Skeletal muscle cell (primary cell): ENCODE results near the gene ADAM22.

Experiments used
- DNase-seq: peaks from one replicate; pipeline ENCODE4 v3.0.0-alpha.2; 2010; ENCODE audit warnings: low read depth
- H3K4me3 ChIP-seq: 2 replicates; pipeline ENCODE4 v1.5.1; 2011; ENCODE audit warnings: low read depth, mild to moderate bottlenecking, control low read depth, low read length, moderate library complexity

The ADAM22 gene

DNA sequence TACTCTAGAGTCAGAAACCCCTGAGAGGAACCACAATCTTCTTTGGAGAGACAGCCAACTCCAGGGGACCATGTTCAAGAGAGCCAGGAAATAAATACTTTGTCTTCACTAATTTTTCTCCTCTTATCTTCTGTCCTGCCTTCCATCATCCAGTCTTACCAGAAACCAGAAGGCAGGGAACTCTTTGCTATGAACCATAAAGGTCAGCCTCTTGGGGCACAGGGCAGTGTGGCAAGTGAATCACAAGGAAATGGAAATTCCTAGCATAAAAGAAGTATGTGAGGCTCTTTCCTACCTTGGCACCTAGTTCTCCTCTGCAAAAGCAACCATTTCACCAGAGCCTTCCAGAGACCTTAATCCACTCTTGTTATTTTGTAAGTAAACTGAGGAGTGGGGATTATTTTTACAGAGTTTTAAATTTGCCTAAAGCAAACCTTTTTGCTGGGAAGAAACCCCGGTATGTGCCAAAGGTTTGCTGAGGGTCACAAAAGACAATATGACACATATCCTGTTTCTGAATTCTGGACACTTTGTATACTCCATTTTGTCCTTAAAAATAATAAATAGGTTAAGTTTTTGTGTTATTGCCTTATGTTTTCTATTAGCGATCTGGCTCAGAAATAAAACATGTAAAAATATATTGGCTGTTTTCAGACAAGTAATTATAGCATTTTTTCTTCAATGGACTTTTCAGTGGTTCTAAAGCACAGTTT, 87.1 kb downstream of the ADAM22 start:
- no peak overlapping the region for H3K4me3 ChIP-seq
- DNase-seq, result no peak

DNA sequence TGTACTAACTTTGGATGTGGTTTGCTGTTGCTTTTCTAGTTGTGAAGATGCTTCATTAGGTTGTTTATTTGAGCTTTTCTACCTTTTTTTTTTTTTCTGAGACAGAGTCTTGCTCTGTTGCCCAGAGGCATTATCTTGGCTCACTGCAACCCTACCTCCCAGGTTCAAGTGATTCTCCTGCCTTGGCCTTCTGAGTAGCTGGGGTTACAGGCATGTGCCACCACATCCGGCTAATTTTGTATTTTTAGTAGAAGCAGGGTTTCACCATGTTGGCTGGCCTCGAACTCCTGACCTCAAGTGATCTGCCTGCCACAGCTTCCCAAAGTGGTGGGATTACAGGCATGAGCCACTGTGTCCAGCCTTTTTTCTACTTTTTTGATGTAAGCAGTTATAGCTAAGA, 93.7 kb downstream of the ADAM22 start:
- H3K4me3 ChIP-seq, result no peak overlapping the region
- DNase-seq, result no peak

DNA sequence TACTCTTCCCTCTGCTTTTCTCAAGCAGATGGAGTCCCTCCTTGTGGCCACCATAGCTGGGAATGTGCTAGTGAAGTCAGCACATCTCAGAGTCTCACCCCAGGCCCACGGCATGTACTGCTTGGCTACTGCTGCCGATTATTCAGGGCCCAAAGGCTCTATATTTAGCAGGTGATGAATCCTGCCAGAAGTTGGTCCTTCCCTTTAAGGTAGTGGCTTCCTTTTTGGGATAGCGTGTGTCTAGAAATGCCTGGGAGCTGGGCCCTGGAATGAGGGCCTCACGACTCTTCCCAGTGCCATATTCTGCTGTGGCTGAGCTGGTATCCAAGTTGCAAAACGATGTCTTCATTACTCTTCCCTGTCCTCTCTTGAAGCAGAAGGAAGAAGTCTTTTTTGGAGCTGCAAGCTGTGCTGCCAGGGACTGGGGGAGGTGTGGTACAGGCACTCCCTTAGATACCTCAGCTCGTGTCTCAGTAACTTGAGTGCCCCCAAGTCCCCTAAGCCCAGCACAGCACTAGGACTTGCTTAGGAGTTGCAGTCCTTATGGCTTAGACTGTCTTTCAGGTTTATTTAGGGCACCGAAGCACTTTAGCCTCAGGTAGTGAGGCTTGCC, 100.1 kb downstream of the ADAM22 start:
- no peak for DNase-seq
- no peak overlapping the region for H3K4me3 ChIP-seq

DNA sequence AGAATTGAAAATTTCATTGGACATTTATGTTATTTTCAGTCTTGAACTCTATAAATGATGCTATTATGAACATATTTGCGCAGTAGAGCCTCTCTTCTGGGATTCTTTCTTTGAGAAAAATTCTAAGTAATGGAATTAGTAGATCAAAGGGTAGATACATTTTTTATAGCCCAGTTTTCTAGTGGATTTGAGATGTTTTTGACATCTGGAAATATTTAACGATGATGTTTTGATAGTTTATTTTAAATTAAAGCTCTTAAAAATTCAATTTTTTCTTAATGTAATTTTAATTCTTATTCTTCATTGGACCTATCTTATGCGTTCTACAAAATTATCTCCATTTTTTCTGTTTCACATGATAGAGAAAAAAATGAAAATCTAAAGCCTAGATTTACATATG, 103.0 kb downstream of the ADAM22 start:
- no peak for DNase-seq
- H3K4me3 ChIP-seq, result no peak overlapping the region

DNA sequence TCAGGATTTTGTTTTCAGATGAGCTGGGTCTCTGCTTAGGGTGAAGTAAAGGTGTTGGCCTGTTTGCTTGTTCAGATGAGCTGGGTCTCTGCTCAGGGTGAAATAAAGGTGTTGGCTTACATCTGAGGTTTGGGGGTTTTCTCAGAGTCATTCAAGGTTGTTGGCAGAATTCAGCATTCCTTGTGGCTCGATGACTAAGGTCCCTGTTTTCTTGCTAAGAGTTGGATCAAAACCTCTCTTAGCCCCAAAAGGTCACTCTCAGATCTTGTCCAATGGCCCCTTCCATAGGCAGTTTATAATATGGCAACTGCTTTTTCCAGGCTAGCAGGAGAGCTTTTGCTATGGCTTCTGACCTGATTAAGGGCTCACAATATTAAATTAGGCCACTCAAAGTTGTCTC, 106.6 kb downstream of the ADAM22 start:
- peak; percentile 4 for DNase-seq
- H3K4me3 ChIP-seq, result no peak overlapping the region

DNA sequence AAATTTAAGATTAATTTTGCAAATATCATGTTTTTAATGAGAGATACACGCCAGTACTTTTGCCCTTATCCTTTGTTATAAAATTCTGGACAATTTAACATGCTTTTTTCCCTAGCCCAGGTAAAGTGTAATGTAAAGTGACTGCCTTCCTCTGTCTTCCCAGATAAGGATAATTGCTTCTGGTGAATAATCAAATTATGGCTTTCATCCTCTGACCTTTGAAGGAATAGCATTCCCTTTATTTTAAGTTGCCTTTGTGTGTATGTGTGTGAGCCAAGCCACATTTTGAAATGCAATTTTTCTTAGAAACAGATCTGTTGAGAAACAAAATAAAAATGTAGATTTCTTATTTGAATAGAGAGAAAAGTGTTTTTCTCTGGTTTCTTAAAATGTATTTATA, 107.5 kb downstream of the ADAM22 start:
- H3K4me3 ChIP-seq, result no peak overlapping the region
- DNase-seq, result no peak

DNA sequence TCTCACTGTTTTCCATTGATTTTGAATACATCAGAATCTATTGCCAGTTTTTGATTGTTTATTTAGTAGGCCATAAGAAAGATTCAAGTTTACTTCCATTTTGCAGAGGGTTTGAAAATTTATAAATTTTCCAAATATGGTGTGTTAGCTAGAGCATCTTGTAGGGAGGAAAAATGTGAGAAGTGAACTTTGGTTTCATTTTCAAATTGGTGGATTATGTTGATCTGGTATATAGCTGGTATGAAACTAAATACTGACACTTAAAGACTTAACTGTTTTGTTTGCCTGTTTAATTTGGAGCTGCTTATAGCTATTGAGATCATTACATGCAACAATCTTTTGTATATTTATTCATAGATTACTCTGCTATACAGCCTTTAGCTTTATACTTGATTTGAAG, 108.1 kb downstream of the ADAM22 start:
- H3K4me3 ChIP-seq, result no peak overlapping the region
- DNase-seq, result no peak

DNA sequence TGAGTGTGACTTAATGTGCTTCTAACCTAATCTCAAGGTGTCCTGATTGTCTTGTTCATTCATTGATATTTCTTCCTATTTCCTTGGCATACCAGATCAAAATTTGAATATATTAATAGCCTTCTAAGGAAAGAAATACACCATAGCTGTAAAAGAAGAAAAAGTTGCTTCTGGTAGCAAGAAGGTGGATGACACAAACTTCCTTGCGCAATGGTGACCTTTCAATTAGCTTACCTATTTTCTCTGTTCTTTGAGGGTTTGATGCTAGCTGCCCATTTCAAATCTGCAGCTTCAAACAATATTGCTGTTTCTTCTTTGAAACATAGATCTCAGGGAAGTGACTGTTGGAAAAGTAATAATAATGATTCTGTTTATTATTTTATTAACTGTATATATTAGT, 108.8 kb downstream of the ADAM22 start:
- no peak for DNase-seq
- H3K4me3 ChIP-seq, result no peak overlapping the region

DNA sequence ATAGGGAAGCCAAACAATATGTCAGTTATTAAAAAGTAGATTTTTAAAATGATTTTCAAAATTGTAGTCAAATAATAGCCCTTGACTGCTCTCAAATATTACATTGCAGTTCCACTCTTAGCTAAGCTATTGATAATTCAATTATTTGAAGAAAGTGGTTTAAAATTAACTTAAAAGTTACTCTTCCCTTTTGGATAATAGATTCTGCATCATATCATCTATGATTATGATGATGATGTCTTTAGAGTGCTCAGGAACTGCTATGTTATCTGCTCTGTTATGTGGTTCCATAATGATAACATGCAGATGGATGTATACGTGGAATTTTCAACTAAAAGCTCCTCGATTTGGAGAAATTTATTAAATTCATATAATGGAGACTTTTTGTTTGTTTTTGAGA, 110.0 kb downstream of the ADAM22 start:
- H3K4me3 ChIP-seq, result no peak overlapping the region
- DNase-seq, result no peak

DNA sequence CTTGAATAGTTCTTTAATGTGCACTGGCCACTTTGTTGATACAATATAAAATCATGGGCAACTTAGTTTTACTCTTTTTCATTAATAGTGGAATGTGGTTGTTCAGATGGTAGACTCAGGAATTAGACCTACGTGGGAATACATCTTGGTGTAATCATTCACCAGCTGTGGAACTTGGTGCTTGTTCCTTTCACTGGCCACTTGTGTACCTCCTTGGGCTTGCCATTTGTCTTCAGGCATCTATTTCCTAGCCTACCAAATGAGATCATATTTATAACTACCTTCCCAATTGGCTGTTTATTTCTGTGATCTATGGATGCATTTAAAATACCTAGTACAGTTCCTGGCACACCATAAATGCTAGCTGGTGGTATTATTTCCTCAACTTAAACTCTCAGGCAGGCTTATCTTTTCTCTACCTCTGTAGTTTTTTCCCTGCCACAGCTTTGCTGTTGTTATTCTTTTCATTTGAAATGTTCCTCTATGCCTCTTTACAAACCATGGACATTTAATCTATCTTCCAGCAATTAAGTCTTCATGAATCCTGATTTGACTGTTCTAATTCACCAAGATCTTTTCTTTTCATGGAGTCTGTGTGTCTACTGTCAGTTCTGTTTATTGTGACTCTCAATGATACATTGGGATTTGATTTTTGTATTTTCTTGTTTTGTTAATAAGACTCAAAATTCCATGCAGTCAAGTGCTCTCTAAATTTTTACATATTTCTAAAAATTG, 113.0 kb downstream of the ADAM22 start:
- no peak overlapping the region for H3K4me3 ChIP-seq
- no peak for DNase-seq

DNA sequence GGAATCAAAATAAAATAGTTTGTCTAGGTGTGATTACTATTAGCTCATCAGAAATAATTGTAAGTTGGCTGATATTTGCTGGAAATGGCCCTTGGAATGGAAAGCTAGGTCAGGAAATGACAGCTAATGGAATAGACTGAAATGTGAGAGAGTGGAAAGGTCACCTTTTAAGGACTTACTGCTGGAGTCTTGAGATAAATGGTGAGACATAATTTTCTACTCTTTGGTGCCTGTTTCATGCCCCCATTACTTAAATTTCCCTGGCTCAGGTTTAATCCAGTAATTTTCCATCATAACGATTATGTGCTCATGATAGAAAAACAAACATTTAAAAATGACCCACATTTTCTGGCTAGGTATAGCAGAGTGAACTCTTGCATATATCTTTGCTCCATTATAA, 123.6 kb downstream of the ADAM22 start:
- no peak for DNase-seq
- no peak overlapping the region for H3K4me3 ChIP-seq

DNA sequence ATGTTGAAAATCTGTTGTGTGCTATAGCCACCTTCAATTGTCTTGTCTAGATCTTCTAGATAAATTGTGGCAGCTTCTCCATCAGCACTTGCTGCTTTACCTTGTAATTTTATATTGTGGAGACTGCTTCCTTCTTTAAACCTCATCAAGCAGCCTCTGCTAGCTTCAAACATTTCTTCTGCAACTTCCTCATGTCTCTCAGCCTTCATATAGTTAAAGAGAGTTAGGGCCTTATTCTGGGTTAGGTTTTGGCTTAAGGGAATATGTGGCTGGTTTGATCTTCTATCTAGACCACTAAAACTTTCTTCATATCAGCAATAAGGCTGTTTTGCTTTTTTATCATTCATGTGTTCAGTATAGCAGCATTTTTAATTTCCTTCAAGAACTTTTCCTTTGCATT, 128.2 kb downstream of the ADAM22 start:
- H3K4me3 ChIP-seq, result no peak overlapping the region
- no peak for DNase-seq

DNA sequence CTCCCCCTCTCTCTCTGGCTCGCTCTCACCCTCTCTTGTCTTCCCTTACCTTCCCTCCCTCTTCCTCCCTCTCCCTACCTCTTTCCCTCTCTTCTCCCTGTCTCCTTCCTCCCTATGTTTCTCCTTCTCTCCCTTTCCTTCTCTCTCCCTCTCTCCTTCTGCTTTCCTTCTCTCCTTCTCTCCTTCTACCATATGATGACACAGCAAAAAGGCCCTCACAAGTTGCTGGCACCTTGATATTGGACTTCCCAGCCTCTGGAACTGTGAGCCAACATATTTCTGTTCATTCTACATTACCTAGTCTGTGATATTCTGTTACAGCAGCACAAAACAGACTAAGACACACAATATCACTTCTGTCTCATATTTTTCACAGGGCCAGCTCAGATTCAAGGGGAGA, 135.0 kb downstream of the ADAM22 start:
- DNase-seq, result no peak
- H3K4me3 ChIP-seq, result no peak overlapping the region

DNA sequence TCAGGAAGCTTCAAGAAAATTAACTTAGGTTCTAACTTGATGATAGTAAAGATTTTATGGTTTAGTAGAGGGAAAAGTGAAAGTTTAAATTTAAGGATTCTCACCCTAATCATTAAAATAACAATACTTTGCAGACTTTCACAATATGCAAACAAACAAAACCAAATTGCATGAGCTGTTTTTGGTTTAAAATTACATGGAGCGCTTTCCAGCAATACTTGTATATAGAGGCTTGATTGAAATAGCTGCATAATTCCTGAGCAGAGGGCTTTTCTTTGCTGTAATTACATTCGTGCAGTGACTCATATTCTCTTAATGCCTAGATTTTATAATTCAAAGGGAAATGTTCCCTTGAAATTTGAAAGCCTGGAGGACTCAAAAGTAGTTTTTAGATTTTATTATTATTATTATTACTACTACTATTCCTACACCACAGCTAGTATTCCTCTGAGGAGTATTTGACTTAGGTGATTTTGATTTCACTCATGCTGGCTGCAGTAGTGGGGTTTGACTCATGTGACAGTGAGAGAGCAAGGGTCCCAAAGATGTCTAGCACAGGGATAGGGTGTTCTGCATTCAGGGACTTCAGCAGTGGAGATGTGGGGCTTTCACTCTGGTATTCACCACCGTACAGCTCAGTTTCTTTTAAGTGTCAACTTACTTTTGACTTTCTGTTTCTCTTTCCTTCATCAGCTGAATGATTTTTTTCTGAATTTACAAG, 138.1 kb downstream of the ADAM22 start:
- DNase-seq, result no peak
- H3K4me3 ChIP-seq, result no peak overlapping the region

DNA sequence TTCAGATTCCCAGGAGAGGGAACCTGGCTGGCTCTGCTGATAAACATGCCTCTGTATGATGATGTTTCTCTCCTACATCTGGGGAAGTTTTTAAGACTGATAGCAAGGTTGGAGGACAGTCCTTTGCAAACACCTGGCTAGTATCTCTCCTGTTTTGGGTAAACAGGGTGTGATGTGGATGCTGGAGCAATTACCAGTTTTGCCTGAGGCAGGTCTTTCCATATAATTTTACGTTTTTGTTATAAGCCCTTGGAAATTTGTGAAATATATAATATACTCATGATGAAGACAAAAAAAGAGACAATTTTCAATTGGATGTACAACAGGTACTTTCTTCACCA, 138.6 kb downstream of the ADAM22 start:
- no peak for DNase-seq
- H3K4me3 ChIP-seq, result no peak overlapping the region

DNA sequence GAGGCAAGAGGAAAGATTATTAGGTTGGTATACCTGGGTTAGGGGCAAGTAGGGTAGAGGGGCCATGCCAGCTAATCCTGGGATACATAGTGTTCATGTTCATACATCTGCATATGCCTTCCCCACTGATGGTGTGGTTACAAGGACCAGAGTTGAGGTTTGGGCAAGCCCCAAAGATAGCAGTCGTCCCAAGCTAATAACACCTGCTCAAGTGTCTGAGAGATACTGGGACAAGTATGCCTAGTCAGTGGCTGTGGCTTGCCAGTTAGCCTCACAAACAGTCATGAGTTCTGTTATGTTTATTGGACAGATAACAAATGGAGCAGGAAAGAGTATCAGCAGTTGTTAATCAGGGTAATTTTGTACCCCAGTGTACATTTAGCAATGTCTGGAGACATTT, 139.6 kb downstream of the ADAM22 start:
- no peak overlapping the region for H3K4me3 ChIP-seq

DNA sequence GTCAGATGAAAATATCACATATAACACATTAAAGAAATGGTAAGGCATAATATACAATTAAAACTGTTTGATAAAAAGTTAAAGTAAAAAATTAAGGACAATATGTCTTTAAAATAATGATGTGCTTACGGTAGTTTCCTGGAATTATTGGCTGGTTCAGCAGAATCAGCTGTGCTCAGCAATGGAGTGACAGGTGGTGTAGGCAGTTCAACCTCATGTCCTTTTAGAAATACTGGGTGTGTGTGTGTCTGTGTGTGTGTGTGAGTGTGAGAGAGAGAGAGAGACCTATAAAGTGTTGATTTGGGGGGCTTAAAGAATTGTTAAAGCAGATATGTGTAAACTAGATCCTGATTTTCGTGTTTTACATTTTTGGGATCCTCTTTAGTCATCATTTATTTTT, 141.2 kb downstream of the ADAM22 start:
- H3K4me3 ChIP-seq, result no peak overlapping the region
- no peak for DNase-seq

More for the DNA sequence above, 139.6 kb downstream of the ADAM22 start:
- no peak for DNase-seq

DNA sequence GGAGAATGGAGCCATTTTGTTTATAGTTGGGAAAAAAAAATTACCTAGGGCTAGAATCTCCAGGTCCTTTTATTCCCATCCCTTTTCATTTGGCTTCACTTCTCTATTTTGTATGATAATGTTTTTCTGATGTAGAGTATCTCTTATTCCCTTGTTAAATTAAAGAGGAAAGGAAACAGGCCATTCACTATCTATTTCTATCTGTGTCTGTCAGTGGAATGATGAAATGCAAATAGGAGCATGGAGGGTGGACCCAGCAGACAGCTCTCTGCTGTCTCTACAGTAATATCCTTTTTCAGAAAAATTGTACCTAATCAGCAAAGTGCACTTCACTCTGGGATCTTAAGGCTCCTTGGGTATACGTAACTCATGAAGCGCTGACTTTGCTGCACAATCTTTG, 149.8 kb downstream of the ADAM22 start:
- DNase-seq, result no peak
- no peak overlapping the region for H3K4me3 ChIP-seq

DNA sequence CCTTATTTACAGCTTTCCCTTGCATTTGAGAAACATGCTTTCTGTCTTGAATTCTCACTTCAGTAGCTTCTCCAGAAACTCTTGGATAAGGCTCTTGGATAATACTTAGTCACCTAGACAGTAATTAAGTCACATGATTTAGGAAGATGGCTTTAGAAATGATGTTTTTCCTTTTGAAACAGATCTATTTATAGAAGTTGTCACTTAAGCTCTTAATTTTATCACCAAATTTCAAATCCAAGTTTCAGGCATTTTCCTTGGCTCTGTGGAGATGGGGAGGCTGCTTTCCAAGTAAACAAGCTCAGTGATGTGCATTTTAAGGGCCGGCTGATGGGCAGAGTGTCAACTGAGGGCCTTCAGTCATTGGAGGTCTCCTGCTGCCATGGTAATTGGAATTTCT, 155.5 kb downstream of the ADAM22 start:
- no peak overlapping the region for H3K4me3 ChIP-seq
- DNase-seq, result no peak

DNA sequence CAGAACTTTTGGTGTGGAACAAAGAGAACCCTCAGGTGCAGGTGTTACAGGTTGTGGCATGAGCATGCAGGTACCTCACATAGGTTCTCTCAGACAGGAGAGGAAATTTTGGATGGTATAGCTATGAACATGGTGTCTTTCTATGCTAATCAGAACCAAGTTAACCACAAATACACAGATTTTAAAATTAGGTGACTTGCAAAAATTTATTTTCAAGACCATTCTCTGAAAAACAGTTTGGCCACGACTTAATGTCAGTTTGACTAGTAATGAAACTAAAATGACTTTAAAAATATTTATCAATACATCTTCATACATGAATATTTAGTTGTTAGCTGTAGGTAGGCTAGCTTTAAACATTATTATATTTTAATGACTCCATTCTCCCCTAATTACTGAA, 156.2 kb downstream of the ADAM22 start:
- no peak for DNase-seq
- no peak overlapping the region for H3K4me3 ChIP-seq
